K562 (cell line): ENCODE measurements around the gene CACNA1A.

ENCODE experiments used
- CBX8 ChIP-seq: fragments of 200-600 bp; sonication (generic); IDR thresholded peaks from 2 replicates; pipeline ENCODE4 v1.6.1; 2012; ENCODE audit warnings: borderline replicate concordance, mixed run types, low read depth, mild to moderate bottlenecking, moderate library complexity, mixed read lengths, low read length, control low read depth, inconsistent platforms; ENCODE audit not compliant: poor library complexity, severe bottlenecking; ENCODE audit errors: extremely low read depth
- CREB5 ChIP-seq: fragments of 250-450 bp; sonication (Bioruptor Pico); IDR thresholded peaks from 2 replicates; pipeline ENCODE4 v1.5.0; 2020; ENCODE audit warnings: mild to moderate bottlenecking
- MTA3 ChIP-seq: fragments of 450-650 bp; formaldehyde crosslinking; IDR thresholded peaks from 2 replicates; pipeline ENCODE4 v1.6.1; 2017; ENCODE audit warnings: mild to moderate bottlenecking, borderline replicate concordance
- PTTG1 ChIP-seq: fragments of 450-650 bp; IDR thresholded peaks from 2 replicates; pipeline ENCODE4 v1.6.1; 2016; ENCODE audit warnings: low read depth, mild to moderate bottlenecking, missing genetic modification characterization, missing compliant biosample characterization
- SIX5 ChIP-seq, 2 experiments: IDR thresholded peaks; 2 replicates each; pipeline ENCODE4 v1.6.1; 2011; ENCODE audit warnings: low read length in 2 of 2, borderline replicate concordance in 1 of 2, low read depth in 1 of 2, mild to moderate bottlenecking in 1 of 2, moderate library complexity in 1 of 2; ENCODE audit not compliant: insufficient read depth in 1 of 2
- SMC3 ChIP-seq: conservative IDR thresholded peaks from 2 replicates; pipeline ENCODE4 v1.6.1; 2011; ENCODE audit warnings: low read depth, low read length, improper control_type of control experiment; ENCODE audit not compliant: insufficient read depth
- TCF7 ChIP-seq: sonication (generic); IDR thresholded peaks from 2 replicates; pipeline ENCODE4 v1.6.1; 2016; ENCODE audit warnings: antibody characterized with exemption, borderline replicate concordance
- TCF7L2 ChIP-seq: fragments of 150-350 bp; IDR thresholded peaks from 2 replicates; pipeline ENCODE4 v1.6.1; 2016; ENCODE audit warnings: low read depth, mild to moderate bottlenecking, low read length, moderate library complexity
- ZNF146 ChIP-seq: IDR thresholded peaks from one replicate; pipeline ENCODE4 v1.6.1; 2018; ENCODE audit warnings: missing compliant biosample characterization; ENCODE audit not compliant: unreplicated experiment
- ZSCAN32 ChIP-seq: fragments of 450-650 bp; formaldehyde crosslinking; IDR thresholded peaks from 2 replicates; pipeline ENCODE4 v1.4.0; 2020; ENCODE audit warnings: mild to moderate bottlenecking, moderate library complexity

GRCh38 chr19:13260883-13261653 is 245.2 kb downstream of the CACNA1A start:
- TF ChIP-seq ZNF146 (CRISPR knock-in tag): no peak
- TF ChIP-seq SMC3: no peak
- no peak for TF ChIP-seq PTTG1 (tag)
- TF ChIP-seq MTA3: no peak
- TF ChIP-seq SIX5 (IDR thresholded peaks at IDR 0.05; ENCODE audit: borderline replicate concordance in 1 of 2, insufficient read depth in 1 of 2, low read depth in 1 of 2, low read length in 2 of 2): no peak
- no peak for TF ChIP-seq CBX8
- no peak for TF ChIP-seq CREB5 (CRISPR knock-in tag)
- no peak for TF ChIP-seq TCF7L2
- TF ChIP-seq TCF7: no peak
- no peak for TF ChIP-seq ZSCAN32
